HG02938 (cell line): ENCODE data around the gene TEX51.

Source experiments
- ATAC-seq: cut with Tn5 transposase; IDR thresholded peaks from one replicate; pipeline ENCODE4 v1.9.1; 2021; ENCODE audit warnings: mild to moderate bottlenecking, moderate library complexity; ENCODE audit not compliant: unreplicated experiment

Gene TEX51

GRCh38 chr2:126898636-126899035, at the start of gene TEX51:
TEX51 (plus strand) TSS chr2:126898890; CDS start chr2:126898919, 29 bp downstream.
- no peak for ATAC-seq

GRCh38 chr2:126849054-126849453, 49.6 kb upstream of the TEX51 start:
- ATAC-seq: no peak

- ATAC-seq: no peak
Observed at GRCh38 chr2:126849486-126849885, 49.2 kb upstream of the TEX51 start.

- no peak for ATAC-seq
Observed at GRCh38 chr2:126849991-126850535, 48.6 kb upstream of the TEX51 start.

- no peak for ATAC-seq
Observed at GRCh38 chr2:126850940-126851339, 47.8 kb upstream of the TEX51 start.

- ATAC-seq: no peak
Observed at GRCh38 chr2:126851756-126852155, 46.9 kb upstream of the TEX51 start.

GRCh38 chr2:126852361-126852760, 46.3 kb upstream of the TEX51 start:
- ATAC-seq: no peak

GRCh38 chr2:126855606-126856005, 43.1 kb upstream of the TEX51 start:
- ATAC-seq: no peak

DNA sequence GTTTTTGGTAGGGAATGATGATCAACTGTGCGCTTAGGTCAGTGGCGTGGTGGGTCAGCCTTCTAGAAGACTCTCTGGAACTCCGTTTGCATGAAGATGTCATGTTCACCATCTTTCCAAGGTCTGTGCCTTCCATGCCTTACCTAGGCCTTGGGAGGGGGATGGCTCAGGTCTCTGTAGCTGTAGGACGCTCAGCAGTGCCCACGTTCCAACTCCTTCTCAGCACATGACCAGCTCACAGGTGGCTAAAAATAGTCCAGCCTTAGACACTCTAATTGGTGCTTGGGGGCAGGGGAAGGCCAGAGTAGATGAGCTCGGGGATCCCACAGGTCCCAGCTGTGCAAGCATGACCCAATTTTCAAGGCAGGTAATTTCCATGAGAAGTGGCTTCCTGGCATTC, 42.3 kb upstream of the TEX51 start:
- ATAC-seq: no peak

DNA sequence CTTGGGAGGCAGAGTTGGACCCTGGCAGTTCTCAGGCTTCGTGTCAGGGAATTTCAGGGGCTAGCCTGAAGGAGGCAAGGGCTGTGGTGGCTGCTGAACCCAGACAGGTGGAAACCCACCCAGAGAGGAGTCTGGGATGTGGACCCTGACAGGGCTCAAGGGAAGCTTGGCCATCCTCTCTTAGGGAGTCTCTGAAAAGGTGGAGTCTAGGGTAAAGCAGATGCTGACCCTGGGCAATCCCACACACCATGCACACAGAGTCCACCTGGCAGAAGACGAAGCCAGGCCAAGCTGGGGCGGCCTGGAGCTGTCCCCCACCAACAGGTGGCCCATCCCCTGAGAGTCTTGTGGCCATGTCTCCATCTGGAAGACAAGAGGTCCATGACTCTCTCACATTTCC, 41.2 kb upstream of the TEX51 start:
- no peak for ATAC-seq

DNA sequence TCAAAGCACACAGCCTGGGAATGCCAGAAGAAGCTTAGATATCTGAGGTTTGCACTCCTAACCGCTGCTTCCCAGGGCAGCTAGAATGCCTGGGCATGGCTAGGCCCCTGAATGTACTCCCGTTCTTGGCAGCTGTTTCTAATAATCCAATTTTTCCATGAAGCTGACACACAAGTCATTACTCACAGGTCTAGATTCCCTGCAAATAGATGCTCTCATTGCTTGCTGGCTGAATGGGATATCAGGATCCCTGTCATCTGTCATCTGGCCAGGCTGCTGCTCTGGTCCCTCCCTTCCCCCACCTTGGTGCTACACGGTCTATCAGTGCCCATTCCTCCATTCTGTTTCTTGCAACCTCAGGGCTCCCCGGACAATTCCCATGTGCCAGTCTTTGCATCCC, 40.7 kb upstream of the TEX51 start:
- no peak for ATAC-seq

DNA sequence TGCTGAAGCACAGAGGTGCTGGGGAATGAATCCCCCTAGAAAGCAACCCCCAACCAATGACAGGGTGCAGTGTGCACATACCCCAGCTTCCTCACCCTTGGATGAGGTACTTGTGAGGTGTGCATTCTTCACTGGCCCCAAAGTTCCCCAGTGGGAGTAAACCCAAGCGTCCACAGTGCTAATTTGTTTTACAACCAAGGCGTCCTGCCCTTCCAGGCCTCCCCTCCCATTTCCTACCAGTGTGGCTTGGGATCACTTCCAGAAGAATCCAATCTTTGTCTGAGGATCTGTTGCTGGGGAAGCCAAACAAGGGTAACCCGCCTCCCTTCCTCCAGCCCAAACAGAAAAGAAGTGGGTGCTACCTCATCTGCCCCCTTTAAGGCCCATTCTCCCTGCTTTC, 40.3 kb upstream of the TEX51 start:
- ATAC-seq: no peak

DNA sequence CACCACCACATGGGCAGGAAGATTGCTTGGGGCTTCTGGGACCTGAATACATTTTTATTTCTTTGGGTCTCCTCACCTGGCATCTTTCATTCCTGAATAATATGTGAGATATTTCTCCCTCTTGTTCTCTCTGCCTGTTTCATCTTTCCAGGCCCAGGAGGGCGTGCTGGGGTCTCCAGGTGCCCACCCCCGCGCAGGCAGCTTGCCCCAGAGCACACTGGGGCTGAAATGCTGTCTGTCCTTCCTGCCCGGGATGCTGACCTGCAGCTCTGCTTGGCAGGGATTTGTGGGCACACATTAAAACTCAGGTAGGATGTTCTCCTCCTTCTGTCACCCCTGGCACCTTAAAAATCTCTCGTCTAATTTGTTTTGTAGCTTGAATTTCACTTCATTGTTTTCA, 39.7 kb upstream of the TEX51 start:
- ATAC-seq: no peak

DNA sequence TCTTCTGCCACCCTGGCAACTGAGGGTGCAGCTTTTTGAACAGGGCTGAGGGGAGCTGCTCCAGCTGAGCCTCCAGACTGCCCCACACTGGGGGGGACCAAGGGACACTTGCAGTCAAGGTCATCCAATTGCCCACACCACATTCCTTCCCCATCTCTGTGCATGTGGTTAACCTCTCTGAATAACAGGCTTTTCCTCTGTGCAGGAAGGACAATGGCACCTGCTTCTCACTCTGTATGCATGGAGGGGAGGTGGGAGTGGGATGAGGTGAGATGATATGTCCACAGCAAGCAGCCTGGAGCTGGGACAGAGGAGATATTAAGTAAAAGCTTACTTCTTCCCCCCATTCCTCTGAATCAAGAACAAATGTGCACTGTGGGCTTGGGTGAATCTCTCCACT, 39.1 kb upstream of the TEX51 start:
- ATAC-seq: no peak

DNA sequence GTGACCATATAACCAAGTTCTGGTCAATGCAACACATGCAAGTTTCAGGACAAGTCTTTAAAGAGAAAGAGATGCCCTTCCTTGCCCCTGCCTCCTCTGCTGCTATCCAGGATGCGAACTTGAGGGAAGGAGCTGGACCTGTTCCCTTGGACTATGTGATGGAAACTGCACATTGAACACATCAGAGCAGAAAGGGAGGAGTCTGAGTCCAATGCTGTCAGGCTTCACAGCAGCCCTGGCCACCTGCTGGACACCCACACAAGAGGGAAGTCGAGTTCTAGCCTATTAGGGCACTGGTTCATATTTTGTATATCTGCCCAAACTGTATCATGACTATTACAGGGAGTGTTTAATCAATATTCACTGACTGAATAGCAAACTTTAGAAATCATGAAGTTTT, 38.3 kb upstream of the TEX51 start:
- no peak for ATAC-seq

- ATAC-seq: no peak
Observed at GRCh38 chr2:126862730-126863129, 36.0 kb upstream of the TEX51 start.

DNA sequence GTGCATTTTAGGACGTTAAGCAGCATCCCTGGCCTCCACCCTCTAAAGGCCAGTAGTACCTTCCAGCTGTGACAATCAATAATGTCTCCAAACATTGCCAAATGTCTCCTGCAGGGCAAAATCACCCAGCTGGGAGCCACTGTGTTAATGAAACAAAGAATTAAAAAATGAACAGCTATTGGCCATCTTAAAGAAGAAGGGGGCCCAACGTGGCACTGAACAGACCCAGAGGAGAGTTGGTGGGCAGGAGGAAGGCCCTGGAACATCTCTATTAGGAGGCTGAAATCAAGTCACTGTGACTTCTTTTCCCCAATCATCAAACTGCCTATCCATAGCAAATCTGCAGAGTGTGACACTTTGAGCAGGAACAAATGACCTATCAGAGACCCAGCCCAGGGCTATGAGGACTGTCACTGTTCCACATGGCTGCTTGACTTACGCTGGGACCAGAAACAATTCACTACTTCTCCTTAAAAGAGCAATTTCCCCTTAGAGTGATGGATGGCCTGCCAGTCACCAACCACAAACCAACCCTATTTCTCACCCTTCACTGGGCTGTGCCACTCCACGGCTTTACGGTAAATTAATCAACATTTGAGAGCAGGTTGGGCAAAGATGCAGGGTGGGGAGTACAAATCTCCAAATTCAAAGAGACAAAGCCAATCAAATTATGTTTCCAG, 35.2 kb upstream of the TEX51 start:
- no peak for ATAC-seq

- no peak for ATAC-seq
Observed at GRCh38 chr2:126864861-126865260, 33.8 kb upstream of the TEX51 start.

- ATAC-seq: no peak
Observed at GRCh38 chr2:126866451-126866850, 32.2 kb upstream of the TEX51 start.

DNA sequence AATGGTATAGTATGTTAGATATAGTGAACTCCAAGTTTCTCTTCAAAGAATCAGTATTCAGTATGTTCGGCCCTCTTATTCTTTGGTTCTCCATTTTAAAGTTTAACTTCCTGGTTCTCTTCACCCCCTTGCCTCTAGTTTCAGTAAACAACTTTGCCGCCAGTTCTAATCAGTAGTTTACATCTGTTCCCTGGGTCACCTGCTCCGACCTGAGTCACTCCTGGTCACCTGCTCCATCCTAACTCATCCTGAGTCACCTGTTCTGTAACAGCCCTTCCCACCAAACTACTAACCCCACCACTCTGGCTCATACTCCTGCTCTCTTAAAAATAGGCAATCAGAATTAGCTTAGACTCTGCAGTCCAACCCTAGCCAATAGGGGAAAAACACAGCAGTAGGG, 23.7 kb upstream of the TEX51 start:
- ATAC-seq: no peak

DNA sequence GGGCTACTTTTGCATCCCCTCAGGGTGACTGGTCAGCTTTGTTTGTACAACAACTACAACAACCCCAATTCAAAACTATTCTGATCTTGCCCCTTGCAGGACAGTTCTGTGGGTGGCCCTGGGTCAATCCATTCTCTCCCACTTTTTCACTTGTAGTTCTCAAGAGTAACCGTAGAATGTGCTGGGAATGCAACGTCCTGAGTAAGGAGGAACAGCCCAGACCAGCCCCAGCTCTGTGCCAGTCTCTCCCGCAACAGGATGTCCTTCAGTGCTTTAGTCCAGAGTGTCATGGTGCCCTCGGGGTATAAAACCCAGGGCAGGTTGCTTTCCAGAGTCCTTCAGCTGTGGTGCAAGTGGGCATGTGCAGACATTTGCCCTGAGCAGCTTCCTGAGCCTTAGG, 22.1 kb upstream of the TEX51 start:
- no peak for ATAC-seq

GRCh38 chr2:126877041-126877440, 21.6 kb upstream of the TEX51 start:
- ATAC-seq: no peak
